Lower leg skin (tissue), 4 donors: ENCODE data around the gene KCNH3. TPM values are rescaled to one million over a fixed set of nuclear protein-coding genes. Genes with fewer than 3 reads are reported as not detected.

Experiments used
- DNase-seq, 2 donors: peaks; one replicate each; pipeline ENCODE4 v3.0.0-alpha.2; 2019; ENCODE audit warnings: low spot score in 2 of 2
- H3K4me3 ChIP-seq: fragments of 200-600 bp; sonication (generic); 2 replicates; pipeline ENCODE4 v1.5.1; 2017; ENCODE audit warnings: mild to moderate bottlenecking, low read depth; ENCODE audit not compliant: poor library complexity, severe bottlenecking
- CTCF ChIP-seq, 3 donors: fragments of 450-650 bp; IDR thresholded peaks; one replicate each; pipeline ENCODE4 v1.5.1; 2016; ENCODE audit warnings: antibody characterized with exemption in 3 of 3, mild to moderate bottlenecking in 3 of 3, moderate library complexity in 2 of 3
- POLR2A ChIP-seq, 2 donors: fragments of 450-650 bp; IDR thresholded peaks; one replicate each; pipeline ENCODE4 v1.6.1; 2016 to 2017; ENCODE audit warnings: antibody characterized with exemption in 2 of 2, mild to moderate bottlenecking in 1 of 2, moderate library complexity in 1 of 2
- WGBS, 2 donors: methylation state at CpG; one replicate each; pipeline ENCODE4 v1.1.5; 2018; 5-methylcytosine and 5-hydroxymethylcytosine counted together
- intact Hi-C: fragments of 100-400 bp; cut with DNase I; formaldehyde crosslinking; loops from one replicate; pipeline ENCODE4 v1.15.0; 2023; ENCODE audit warnings: low total_unique reads
- total RNA-seq, 4 donors: library from RNA; depleted of rRNA; stranded (reverse); fragments of >200 nt; gene quantifications; one replicate each; pipeline ENCODE4 v1.1.0, GENCODE V29; 2016

The KCNH3 gene
- total RNA-seq, 4 donors from 2014 or later: 0.17 to 1.1 TPM; not detected in 2

- 94 to 95% methylated on average over 4 of the region's 4 CpGs for WGBS, 2 donors
- no peak for DNase-seq
- no peak overlapping the region for H3K4me3 ChIP-seq
- TF ChIP-seq CTCF (IDR thresholded peaks at IDR 0.05) (no peak), POLR2A (IDR thresholded peaks at IDR 0.05) (no peak)
- intact Hi-C loops: no loop called here
These were observed 17.4 kb upstream of the KCNH3 start for GRCh38 chr12:49521389-49521788.

- 69 to 70% methylated on average over 6 of the region's 6 CpGs for WGBS, 2 donors
- intact Hi-C loops: no loop called here
- H3K4me3 ChIP-seq: no peak overlapping the region
These were observed 14.0 kb upstream of the KCNH3 start for GRCh38 chr12:49524660-49525324.

GRCh38 chr12:49525942-49526341 lies 12.9 kb upstream of the KCNH3 start:
- intact Hi-C loops: no loop called here
- TF ChIP-seq POLR2A (IDR thresholded peaks at IDR 0.05): no peak
- peak in 1 of 2 donors; percentile 53 for DNase-seq
- no peak overlapping the region for H3K4me3 ChIP-seq
- 96% methylated on average over 7 of the region's 7 CpGs for WGBS, 2 donors

More at GRCh38 chr12:49524660-49525324, 14.0 kb upstream of the KCNH3 start:
- TF ChIP-seq CTCF (IDR thresholded peaks at IDR 0.05) (no peak), POLR2A (IDR thresholded peaks at IDR 0.05) (no peak)
- DNase-seq: peak in 1 of 2 donors; percentile 26

GRCh38 chr12:49527361-49528130 lies 11.3 kb upstream of the KCNH3 start:
- 78 to 84% methylated on average over 7 of the region's 7 CpGs for WGBS, 2 donors
- TF ChIP-seq POLR2A (IDR thresholded peaks at IDR 0.05): no peak
- TF ChIP-seq CTCF (IDR thresholded peaks at IDR 0.05): no peak
- intact Hi-C loops: no loop called here
- H3K4me3 ChIP-seq: no peak overlapping the region
- DNase-seq: peak in 1 of 2 donors; percentile 63

GRCh38 chr12:49529414-49529813 lies 9.4 kb upstream of the KCNH3 start:
- H3K4me3 ChIP-seq: no peak overlapping the region
- TF ChIP-seq POLR2A (IDR thresholded peaks at IDR 0.05) (no peak), CTCF (IDR thresholded peaks at IDR 0.05) (no peak)
- intact Hi-C loops: no loop called here
- DNase-seq: no peak
- 96 to 100% methylated on average over 1 of the region's 1 CpG for WGBS, 2 donors

GRCh38 chr12:49531745-49532144 lies 7.1 kb upstream of the KCNH3 start:
- intact Hi-C loops: no loop called here
- no peak overlapping the region for H3K4me3 ChIP-seq
- TF ChIP-seq POLR2A (IDR thresholded peaks at IDR 0.05) (no peak), CTCF (IDR thresholded peaks at IDR 0.05) (no peak)
- no peak for DNase-seq
- WGBS, 2 donors: 54 to 72% methylated on average over 2 of the region's 2 CpGs
